H9 (cell line): ENCODE measurements around the gene OGG1. TPM values are rescaled to one million over a fixed set of nuclear protein-coding genes. Genes with fewer than 3 reads are reported as not detected.
A peak's percentile ranks its signal among the peaks of the same experiment; 100 is the strongest.

ENCODE experiments used
- DNase-seq: peaks from one replicate; pipeline ENCODE4 v3.0.0-alpha.2; 2017
- H2AFZ ChIP-seq: one replicate; pipeline ENCODE4 v1.6.1; 2013; ENCODE audit warnings: mild to moderate bottlenecking, low read length, control low read depth, moderate library complexity
- H2AK5ac ChIP-seq: 2 replicates; pipeline ENCODE4 v1.6.1; 2013; ENCODE audit warnings: low read length, control low read depth, mixed read lengths; ENCODE audit not compliant: insufficient read length
- H2BK120ac ChIP-seq: one replicate; pipeline ENCODE4 v1.6.1; 2013; ENCODE audit warnings: low read depth, mild to moderate bottlenecking, low read length, control low read depth, inconsistent platforms; ENCODE audit not compliant: poor library complexity, severe bottlenecking
- H2BK12ac ChIP-seq: 2 replicates; pipeline ENCODE4 v1.6.1; 2013; ENCODE audit warnings: low read length, control low read depth, mixed read lengths, low read depth; ENCODE audit not compliant: insufficient read length
- H2BK15ac ChIP-seq: 2 replicates; pipeline ENCODE4 v1.6.1; 2013; ENCODE audit warnings: low read depth, low read length, control low read depth
- H2BK20ac ChIP-seq: one replicate; pipeline ENCODE4 v1.6.1; 2013; ENCODE audit warnings: low read depth, mild to moderate bottlenecking, low read length, control low read depth, inconsistent platforms; ENCODE audit not compliant: poor library complexity, severe bottlenecking
- H2BK5ac ChIP-seq: 2 replicates; pipeline ENCODE4 v1.6.1; 2013; ENCODE audit warnings: low read length, control low read depth, mixed read lengths; ENCODE audit not compliant: insufficient read length
- H3K14ac ChIP-seq: 2 replicates; pipeline ENCODE4 v1.6.1; 2013; ENCODE audit warnings: low read length, control low read depth; ENCODE audit not compliant: insufficient read depth
- H3K18ac ChIP-seq: 2 replicates; pipeline ENCODE4 v1.6.1; 2013; ENCODE audit warnings: low read depth, mild to moderate bottlenecking, mixed read lengths, low read length, control low read depth; ENCODE audit not compliant: insufficient read length
- H3K23ac ChIP-seq: 2 replicates; pipeline ENCODE4 v1.6.1; 2013; ENCODE audit warnings: low read length, control low read depth, mixed read lengths, low read depth; ENCODE audit not compliant: insufficient read length
- H3K23me2 ChIP-seq: 2 replicates; pipeline ENCODE4 v1.6.1; 2013; ENCODE audit warnings: low read depth, mild to moderate bottlenecking, mixed read lengths, low read length, control low read depth; ENCODE audit not compliant: insufficient read length, poor library complexity, severe bottlenecking
- H3K27ac ChIP-seq: 2 replicates; pipeline ENCODE4 v1.5.1; 2013; ENCODE audit warnings: low read length, control low read depth, mixed read lengths, low read depth; ENCODE audit not compliant: insufficient read length
- H3K27me3 ChIP-seq: 2 replicates; pipeline ENCODE4 v1.6.1; 2013; ENCODE audit warnings: low read length, control low read depth, inconsistent platforms; ENCODE audit not compliant: insufficient read depth
- H3K4ac ChIP-seq: 2 replicates; pipeline ENCODE4 v1.6.1; 2013; ENCODE audit warnings: low read depth, mild to moderate bottlenecking, control low read depth, inconsistent platforms, low read length, moderate library complexity
- H3K4me1 ChIP-seq: 2 replicates; pipeline ENCODE4 v1.6.1; 2013; ENCODE audit warnings: low read length, control low read depth, inconsistent platforms; ENCODE audit not compliant: insufficient read depth
- H3K4me2 ChIP-seq: 2 replicates; pipeline ENCODE4 v1.6.1; 2013; ENCODE audit warnings: low read length, control low read depth, mixed read lengths; ENCODE audit not compliant: insufficient read length, insufficient read depth
- H3K56ac ChIP-seq: 2 replicates; pipeline ENCODE4 v1.6.1; 2013; ENCODE audit warnings: low read depth, mild to moderate bottlenecking, mixed read lengths, low read length, control low read depth; ENCODE audit not compliant: insufficient read length
- H3K79me1 ChIP-seq: 2 replicates; pipeline ENCODE4 v1.6.1; 2013; ENCODE audit warnings: low read depth, mild to moderate bottlenecking, moderate library complexity, low read length, control low read depth, inconsistent platforms; ENCODE audit not compliant: insufficient read depth, poor library complexity, severe bottlenecking
- H3K79me2 ChIP-seq: 2 replicates; pipeline ENCODE4 v1.6.1; 2013; ENCODE audit warnings: low read length, control low read depth, inconsistent platforms; ENCODE audit not compliant: insufficient read depth
- H3K9ac ChIP-seq: 2 replicates; pipeline ENCODE4 v1.6.1; 2013; ENCODE audit warnings: low read length, control low read depth, mixed read lengths; ENCODE audit not compliant: insufficient read length; ENCODE audit errors: extremely low read depth
- H3K9me3 ChIP-seq: one replicate; pipeline ENCODE4 v1.6.1; 2013; ENCODE audit warnings: low read depth, low read length, inconsistent platforms; ENCODE audit not compliant: control insufficient read depth
- H3T11ph ChIP-seq: one replicate; pipeline ENCODE4 v1.6.1; 2013; ENCODE audit warnings: mild to moderate bottlenecking, low read length, control low read depth, inconsistent platforms
- H4K20me1 ChIP-seq: one replicate; pipeline ENCODE4 v1.6.1; 2013; ENCODE audit not compliant: control insufficient read depth, insufficient read length, insufficient read depth
- H4K5ac ChIP-seq: 2 replicates; pipeline ENCODE4 v1.6.1; 2013; ENCODE audit warnings: low read depth, mild to moderate bottlenecking, mixed read lengths, low read length, control low read depth; ENCODE audit not compliant: insufficient read length
- H4K8ac ChIP-seq: replicated peaks from 2 replicates; pipeline ENCODE4 v1.6.1; 2013; ENCODE audit warnings: low read length, control low read depth, mixed read lengths, low read depth; ENCODE audit not compliant: insufficient read length
- H4K91ac ChIP-seq: 2 replicates; pipeline ENCODE4 v1.6.1; 2013; ENCODE audit warnings: low read depth, mild to moderate bottlenecking, moderate library complexity, mixed read lengths, low read length, control low read depth; ENCODE audit not compliant: insufficient read length
- H3K27ac Mint-ChIP-seq, 3 experiments: 2 replicates in 2 of 3; 3 replicates in 1 of 3; pipeline ENCODE4 v1.8.0; 2020 to 2021; ENCODE audit warnings: mixed read lengths in 3 of 3, mild to moderate bottlenecking in 1 of 3, moderate library complexity in 1 of 3
- H3K27me3 Mint-ChIP-seq: 2 replicates; pipeline ENCODE4 v1.8.0; 2021; ENCODE audit warnings: low read depth, mild to moderate bottlenecking, moderate library complexity, mixed read lengths
- H3K36me3 Mint-ChIP-seq, 3 experiments: 2 replicates in 2 of 3; 3 replicates in 1 of 3; pipeline ENCODE4 v1.8.0; 2020 to 2021; ENCODE audit warnings: low read depth in 3 of 3, mixed read lengths in 3 of 3; ENCODE audit not compliant: insufficient read depth in 1 of 3
- H3K4me1 Mint-ChIP-seq, 2 experiments: 2 replicates each; pipeline ENCODE4 v1.8.0; 2020; ENCODE audit warnings: mixed read lengths in 2 of 2
- H3K4me3 Mint-ChIP-seq, 2 experiments: 2 replicates in 1 of 2; 3 replicates in 1 of 2; pipeline ENCODE4 v1.8.0; 2020 to 2021; ENCODE audit warnings: mild to moderate bottlenecking in 2 of 2, mixed read lengths in 2 of 2, moderate library complexity in 1 of 2
- H3K9me3 Mint-ChIP-seq, 2 experiments: 2 replicates in 1 of 2; 3 replicates in 1 of 2; pipeline ENCODE4 v1.8.0; 2020; ENCODE audit warnings: mild to moderate bottlenecking in 2 of 2, mixed read lengths in 2 of 2, moderate library complexity in 1 of 2
- WGBS: extraction: QIAGEN DNeasy Blood & Tissue Kit; methylation state at CpG from one replicate; pipeline ENCODE4 v1.1.7; 2013; ENCODE audit warnings: missing lambda C conversion rate, low lambda C conversion rate, mixed read lengths; ENCODE audit not compliant: insufficient read length; ENCODE audit errors: extremely low coverage; 5-methylcytosine and 5-hydroxymethylcytosine counted together
- total RNA-seq: library from RNA; stranded (reverse); gene quantifications from 2 replicates; pipeline ENCODE4 v1.2.1, GENCODE V29; 2021
- TF ChIP-seq, protein P1 (sequence below): fragments of 200-600 bp; sonication (generic); conservative IDR thresholded peaks from 3 replicates; pipeline ENCODE4 v1.8.0; 2021; ENCODE audit warnings: antibody characterized with exemption, mild to moderate bottlenecking

Gene OGG1
- total RNA-seq, 1 experiment from 2014 or later: 43.4 TPM

DNA sequence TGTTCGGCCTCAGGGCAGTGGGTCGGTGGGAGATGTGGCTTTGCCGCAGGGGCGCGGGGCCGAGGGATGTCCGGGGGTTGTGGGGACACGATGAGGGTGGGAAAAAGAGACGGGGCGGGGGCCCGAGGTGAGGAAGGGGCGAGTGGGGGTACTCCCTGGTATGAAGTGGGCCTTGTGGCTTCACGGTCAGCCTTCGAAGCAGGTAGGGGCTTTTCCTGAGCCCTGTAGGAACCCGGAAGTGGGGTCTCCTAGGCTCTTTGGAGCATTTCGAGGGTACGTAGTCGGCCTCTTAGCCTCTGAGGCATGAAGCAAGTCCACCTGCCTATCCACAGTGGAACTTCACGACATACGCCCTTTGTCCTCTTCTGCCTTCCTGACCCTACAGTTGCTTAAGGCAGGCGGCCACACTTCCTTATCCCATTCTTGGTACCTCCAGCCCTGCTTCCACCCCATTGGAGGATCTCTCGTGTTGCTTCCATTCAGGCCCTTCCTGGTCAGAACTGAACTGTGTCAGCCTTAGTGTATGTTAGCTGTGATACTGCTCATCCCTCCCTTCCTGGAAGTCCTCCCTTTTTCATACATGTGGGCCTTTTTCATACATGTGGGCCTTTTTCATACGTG lies 43.5 kb downstream of the OGG1 start:
- Histone ChIP-seq H3K18ac (peak overlapping the region; percentile 52), H4K8ac (no peak overlapping the region), H3K9me3 (no peaks in the 10 kb centered on the region), H2BK15ac (no peak overlapping the region), H2BK5ac (no peak overlapping the region), H2BK120ac (peak overlapping the region; percentile 56), H4K91ac (no peak overlapping the region), H2AFZ (no peak overlapping the region), H3K23me2 (peaks cover 6% of the 10 kb centered on the region), H3K79me1 (no peaks in the 10 kb centered on the region), H3T11ph (no peak overlapping the region), H3K27me3 (no peaks in the 10 kb centered on the region; the same call in 1 of the 2 replicates), H4K20me1 (no peaks in the 10 kb centered on the region), H3K4me2 (peak overlapping the region; percentile 81), H4K5ac (no peak overlapping the region), H3K23ac (no peak overlapping the region), H2BK20ac (no peak overlapping the region), H3K9ac (peak overlapping the region; percentile 84), H3K4ac (no peak overlapping the region; the same call in 1 of the 2 replicates), H3K4me1 (no peaks in the 10 kb centered on the region), H3K14ac (peak overlapping the region; percentile 27; the same call in 1 of the 2 replicates), H2AK5ac (no peak overlapping the region), H3K27ac (no peak overlapping the region), H3K79me2 (peaks cover 5% of the 10 kb centered on the region; the same call in 1 of the 2 replicates), H2BK12ac (no peak overlapping the region), H3K56ac (peak overlapping the region; percentile 89)
- DNase-seq: no peak
- H3K4me1 Mint-ChIP-seq: peaks cover 10 to 19% of the 10 kb centered on the region in 2 experiments
- H3K9me3 Mint-ChIP-seq: no peaks in the 10 kb centered on the region
- H3K27me3 Mint-ChIP-seq: peaks cover 1% of the 10 kb centered on the region; the same call in 1 of the 2 replicates
- H3K36me3 Mint-ChIP-seq: peaks cover 32 to 55% (median 45%) of the 10 kb centered on the region in 3 experiments; a peak in 6 of 7 replicates
- TF ChIP-seq, protein P1, sequence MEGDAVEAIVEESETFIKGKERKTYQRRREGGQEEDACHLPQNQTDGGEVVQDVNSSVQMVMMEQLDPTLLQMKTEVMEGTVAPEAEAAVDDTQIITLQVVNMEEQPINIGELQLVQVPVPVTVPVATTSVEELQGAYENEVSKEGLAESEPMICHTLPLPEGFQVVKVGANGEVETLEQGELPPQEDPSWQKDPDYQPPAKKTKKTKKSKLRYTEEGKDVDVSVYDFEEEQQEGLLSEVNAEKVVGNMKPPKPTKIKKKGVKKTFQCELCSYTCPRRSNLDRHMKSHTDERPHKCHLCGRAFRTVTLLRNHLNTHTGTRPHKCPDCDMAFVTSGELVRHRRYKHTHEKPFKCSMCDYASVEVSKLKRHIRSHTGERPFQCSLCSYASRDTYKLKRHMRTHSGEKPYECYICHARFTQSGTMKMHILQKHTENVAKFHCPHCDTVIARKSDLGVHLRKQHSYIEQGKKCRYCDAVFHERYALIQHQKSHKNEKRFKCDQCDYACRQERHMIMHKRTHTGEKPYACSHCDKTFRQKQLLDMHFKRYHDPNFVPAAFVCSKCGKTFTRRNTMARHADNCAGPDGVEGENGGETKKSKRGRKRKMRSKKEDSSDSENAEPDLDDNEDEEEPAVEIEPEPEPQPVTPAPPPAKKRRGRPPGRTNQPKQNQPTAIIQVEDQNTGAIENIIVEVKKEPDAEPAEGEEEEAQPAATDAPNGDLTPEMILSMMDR: no peak
- WGBS: no CpG with 5 or more reads among the region's 23 CpGs
- peak overlapping the region; percentile 69 to 100 (median 100) for H3K27ac Mint-ChIP-seq
- peak overlapping the region; percentile 94 to 95 for H3K4me3 Mint-ChIP-seq
